Tibial artery (tissue), 4 donors: ENCODE measurements around the gene RNLS.
"Not testable (repeated sequence)": the region's sequence is repeated elsewhere in the genome, so short reads cannot be mapped to it uniquely, and the experiment has no call there.

Experiments used
- DNase-seq, 2 donors: peaks; one replicate each; pipeline ENCODE4 v3.0.0-alpha.2; 2019
- H3K27ac ChIP-seq, 2 donors: fragments of 200-600 bp; sonication (generic) in 1 of 2; 1 replicate in 1 of 2; 2 replicates in 1 of 2; pipeline ENCODE4 v1.5.1; 2018 to 2019; ENCODE audit warnings: mild to moderate bottlenecking in 1 of 2
- H3K27me3 ChIP-seq, 2 donors: fragments of 200-600 bp; sonication (generic) in 1 of 2; one replicate each; pipeline versions ENCODE4 v1.5.1 to v1.6.0; 2016 to 2019
- H3K36me3 ChIP-seq, 3 donors: fragments of 200-600 bp; sonication (generic) in 2 of 3; one replicate each; pipeline ENCODE4 v1.5.1; 2016 to 2019; ENCODE audit warnings: mild to moderate bottlenecking in 2 of 3
- H3K4me1 ChIP-seq, 4 donors: fragments of 200-600 bp; sonication (generic) in 2 of 4; 1 replicate in 3 of 4; 2 replicates in 1 of 4; pipeline ENCODE4 v1.5.1; 2016 to 2019
- H3K4me3 ChIP-seq, 2 donors: fragments of 200-600 bp; sonication (generic) in 1 of 2; 1 replicate in 1 of 2; 2 replicates in 1 of 2; pipeline ENCODE4 v1.5.1; 2018 to 2019; ENCODE audit warnings: mild to moderate bottlenecking in 2 of 2
- H3K9me3 ChIP-seq, 3 donors: fragments of 200-600 bp; sonication (generic) in 1 of 3; one replicate each; pipeline ENCODE4 v1.5.1; 2016 to 2019
- intact Hi-C: fragments of 100-400 bp; cut with DNase I; formaldehyde crosslinking; loops from one replicate; pipeline ENCODE4 v1.15.0; 2023; ENCODE audit warnings: low total_unique reads
- TF ChIP-seq, protein P1 (sequence below), 2 experiments: fragments of 200-600 bp in 1 of 2; fragments of 450-650 bp in 1 of 2; IDR thresholded peaks; one replicate each; pipeline ENCODE4 v1.5.1; 2017 to 2019; ENCODE audit warnings: antibody characterized with exemption in 2 of 2, mild to moderate bottlenecking in 1 of 2, moderate library complexity in 1 of 2

RNLS gene

GRCh38 chr10:88314362-88314761, 268.8 kb downstream of the RNLS start:
- H3K4me3 ChIP-seq, result no peak overlapping the region
- no peak overlapping the region for H3K27ac ChIP-seq
- H3K36me3 ChIP-seq, result no peaks in the 10 kb centered on the region
- no peaks in the 10 kb centered on the region for H3K27me3 ChIP-seq
- TF ChIP-seq, protein P1, sequence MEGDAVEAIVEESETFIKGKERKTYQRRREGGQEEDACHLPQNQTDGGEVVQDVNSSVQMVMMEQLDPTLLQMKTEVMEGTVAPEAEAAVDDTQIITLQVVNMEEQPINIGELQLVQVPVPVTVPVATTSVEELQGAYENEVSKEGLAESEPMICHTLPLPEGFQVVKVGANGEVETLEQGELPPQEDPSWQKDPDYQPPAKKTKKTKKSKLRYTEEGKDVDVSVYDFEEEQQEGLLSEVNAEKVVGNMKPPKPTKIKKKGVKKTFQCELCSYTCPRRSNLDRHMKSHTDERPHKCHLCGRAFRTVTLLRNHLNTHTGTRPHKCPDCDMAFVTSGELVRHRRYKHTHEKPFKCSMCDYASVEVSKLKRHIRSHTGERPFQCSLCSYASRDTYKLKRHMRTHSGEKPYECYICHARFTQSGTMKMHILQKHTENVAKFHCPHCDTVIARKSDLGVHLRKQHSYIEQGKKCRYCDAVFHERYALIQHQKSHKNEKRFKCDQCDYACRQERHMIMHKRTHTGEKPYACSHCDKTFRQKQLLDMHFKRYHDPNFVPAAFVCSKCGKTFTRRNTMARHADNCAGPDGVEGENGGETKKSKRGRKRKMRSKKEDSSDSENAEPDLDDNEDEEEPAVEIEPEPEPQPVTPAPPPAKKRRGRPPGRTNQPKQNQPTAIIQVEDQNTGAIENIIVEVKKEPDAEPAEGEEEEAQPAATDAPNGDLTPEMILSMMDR (IDR thresholded peaks at IDR 0.05), result no peak
- intact Hi-C loops, result no loop called here
- H3K4me1 ChIP-seq, result no peaks in the 10 kb centered on the region
- peak in 1 of 2 donors; percentile 38 for DNase-seq
- H3K9me3 ChIP-seq, result peaks cover 0 to 9% (median 0%) of the 10 kb centered on the region in 3 donors

DNA sequence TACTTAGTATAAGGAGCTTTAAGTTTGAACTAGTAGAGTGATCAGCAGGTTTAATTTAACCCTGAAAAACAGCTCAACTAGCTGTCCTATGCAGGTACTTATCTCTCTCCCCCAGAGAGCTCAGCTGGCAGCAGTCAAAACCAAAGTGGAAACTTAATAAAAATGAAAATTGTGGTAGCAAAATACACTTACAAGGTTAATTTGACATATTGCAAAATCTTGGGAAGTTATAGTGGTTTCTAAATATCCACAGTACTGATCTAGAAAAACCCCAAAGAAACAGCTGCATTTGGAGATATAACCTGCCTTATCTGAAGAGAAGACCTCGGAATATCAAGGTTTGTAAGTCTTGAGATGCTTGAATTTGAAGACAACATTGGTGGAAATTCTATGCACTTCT, 269.2 kb downstream of the RNLS start:
- peaks cover 0 to 5% (median 0%) of the 10 kb centered on the region in 3 donors for H3K9me3 ChIP-seq
- no peaks in the 10 kb centered on the region for H3K36me3 ChIP-seq
- intact Hi-C loops, result no loop called here
- H3K27ac ChIP-seq, result no peak overlapping the region
- no peaks in the 10 kb centered on the region for H3K27me3 ChIP-seq
- no peak for DNase-seq
- no peak overlapping the region for H3K4me3 ChIP-seq
- TF ChIP-seq, protein P1 (IDR thresholded peaks at IDR 0.05), result no peak
- H3K4me1 ChIP-seq, result no peaks in the 10 kb centered on the region

DNA sequence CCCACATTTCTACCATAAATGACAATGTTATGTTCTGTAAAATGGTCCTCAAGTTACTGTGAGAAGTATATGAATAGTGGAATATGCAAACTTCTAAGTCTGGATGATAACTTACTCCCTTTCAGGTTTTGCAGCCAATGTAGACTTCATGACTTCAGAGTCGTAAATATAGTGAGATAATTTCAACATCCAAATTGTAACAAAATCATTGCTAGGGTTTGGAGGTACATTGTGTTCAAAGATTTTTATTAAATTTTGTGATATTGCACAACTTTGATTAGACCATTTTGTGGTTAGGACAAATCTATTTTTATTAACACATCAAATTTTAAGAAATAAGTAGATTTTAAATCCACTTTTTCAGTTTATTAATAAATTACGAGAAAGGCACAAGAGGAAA, 270.3 kb downstream of the RNLS start:
- H3K27me3 ChIP-seq, result no peaks in the 10 kb centered on the region
- DNase-seq, result no peak
- no peaks in the 10 kb centered on the region for H3K36me3 ChIP-seq
- H3K27ac ChIP-seq, result no peak overlapping the region
- H3K4me3 ChIP-seq, result no peak overlapping the region
- intact Hi-C loops, result no loop called here
- no peaks in the 10 kb centered on the region for H3K9me3 ChIP-seq
- TF ChIP-seq, protein P1 (IDR thresholded peaks at IDR 0.05), result no peak
- no peaks in the 10 kb centered on the region for H3K4me1 ChIP-seq

DNA sequence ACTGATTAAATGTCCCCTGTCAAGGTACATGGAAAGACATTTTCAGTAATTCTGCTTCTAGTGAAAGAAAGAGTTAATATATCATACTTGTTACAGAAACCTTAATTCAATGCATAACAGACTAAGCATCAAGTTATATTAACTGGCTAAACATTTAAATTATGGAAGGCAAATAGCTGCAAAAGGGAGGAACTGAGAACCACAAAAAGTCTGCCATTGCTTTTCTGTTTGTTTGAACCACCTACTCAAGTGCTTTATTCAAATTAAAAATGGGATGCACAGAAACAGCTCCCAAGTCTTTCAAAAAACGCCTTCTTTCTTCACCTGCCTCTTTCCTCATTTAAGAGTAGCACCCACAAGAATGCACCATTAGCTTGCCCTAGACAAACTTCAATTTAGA, 271.9 kb downstream of the RNLS start:
- no peak for DNase-seq
- Histone ChIP-seq H3K9me3 (no peaks in the 10 kb centered on the region), H3K4me3 (no peak overlapping the region), H3K27ac (no peak overlapping the region), H3K4me1 (no peaks in the 10 kb centered on the region), H3K27me3 (no peaks in the 10 kb centered on the region), H3K36me3 (no peaks in the 10 kb centered on the region)
- intact Hi-C loops, result no loop called here
- TF ChIP-seq, protein P1 (IDR thresholded peaks at IDR 0.05), result no peak

DNA sequence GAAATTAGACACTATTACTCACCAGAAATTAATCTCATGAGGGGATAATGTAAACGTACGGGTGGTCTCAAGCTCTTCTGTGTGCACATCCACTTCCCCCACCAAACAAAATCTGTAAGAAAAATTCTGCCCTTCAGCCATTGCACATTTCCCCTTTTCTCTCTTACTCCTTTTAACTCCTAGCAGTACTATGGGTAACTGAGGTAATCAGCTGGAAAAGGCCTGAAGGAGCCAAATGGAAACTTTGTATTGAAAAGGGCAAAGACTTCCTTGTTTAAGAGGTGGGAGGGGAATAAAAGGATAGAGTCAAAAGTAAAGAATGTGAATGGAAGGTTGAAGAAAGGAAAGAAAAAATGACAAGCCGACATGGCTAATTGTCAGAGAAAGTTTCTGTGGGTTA, 273.8 kb downstream of the RNLS start:
- intact Hi-C loops, result no loop called here
- Histone ChIP-seq H3K27ac (no peak overlapping the region), H3K4me1 (no peaks in the 10 kb centered on the region), H3K4me3 (no peak overlapping the region), H3K9me3 (no peaks in the 10 kb centered on the region), H3K27me3 (no peaks in the 10 kb centered on the region), H3K36me3 (no peaks in the 10 kb centered on the region)
- TF ChIP-seq, protein P1 (IDR thresholded peaks at IDR 0.05), result no peak
- no peak for DNase-seq

- intact Hi-C loops, H3K27me3 ChIP-seq, H3K4me1 ChIP-seq, H3K4me3 ChIP-seq, DNase-seq, H3K36me3 ChIP-seq, H3K27ac ChIP-seq, H3K9me3 ChIP-seq: not testable (repeated sequence)
Observed at GRCh38 chr10:88308361-88308760, 274.8 kb downstream of the RNLS start.
